RKO (cell line): ENCODE data around the gene GPRC6A.

Experiments used
- DNase-seq: peaks from one replicate; pipeline ENCODE4 v3.0.0-alpha.2; 2016; ENCODE audit warnings: low spot score

Gene GPRC6A

DNA sequence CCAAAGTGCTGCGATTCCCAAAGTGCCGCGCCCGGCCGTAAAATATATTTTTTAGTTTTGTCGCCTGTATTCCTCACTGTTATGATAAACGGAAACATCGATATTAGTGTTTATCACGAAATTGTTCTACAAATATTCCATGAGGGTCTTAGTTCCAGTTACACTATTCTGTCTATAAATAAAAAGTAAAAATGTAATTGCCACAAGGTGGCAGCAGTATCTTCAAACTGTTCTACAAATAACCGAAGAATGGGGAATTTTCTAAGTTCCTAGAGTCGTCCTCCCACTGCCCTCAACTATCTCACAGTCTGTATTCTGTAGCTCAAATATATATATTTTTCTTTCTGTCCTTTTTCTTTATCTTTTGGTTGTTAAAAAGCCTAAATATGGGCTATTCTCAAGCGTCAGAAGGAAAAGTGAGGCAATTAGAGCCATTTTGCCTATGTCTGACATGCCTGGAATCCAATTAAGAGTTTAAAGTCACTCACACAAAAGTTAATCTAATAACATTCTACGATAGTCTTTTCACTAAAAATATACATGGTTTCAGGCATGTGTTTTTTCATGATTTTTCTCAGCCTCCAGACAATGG is 49.2 kb downstream of the GPRC6A start:
- DNase-seq: peak; percentile 79

DNA sequence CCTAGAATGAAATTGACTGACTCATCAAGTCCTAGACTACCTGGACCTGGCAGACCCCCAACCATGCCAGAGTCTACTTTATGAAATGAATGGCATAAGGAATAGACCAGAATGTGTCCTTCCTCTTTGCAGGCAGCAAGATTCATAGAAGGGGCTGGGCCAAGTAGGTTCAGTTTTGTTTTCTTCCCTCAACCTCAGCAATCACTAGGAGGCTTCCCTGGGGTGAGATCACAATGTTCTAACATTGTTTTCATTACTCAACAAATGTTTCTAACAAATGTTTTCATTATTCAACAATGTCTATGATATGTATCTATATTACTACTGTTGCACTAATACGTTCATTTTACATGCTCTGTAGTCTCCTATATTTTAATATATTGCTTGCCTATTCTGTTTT is 55.0 kb downstream of the GPRC6A start:
- DNase-seq: no peak

DNA sequence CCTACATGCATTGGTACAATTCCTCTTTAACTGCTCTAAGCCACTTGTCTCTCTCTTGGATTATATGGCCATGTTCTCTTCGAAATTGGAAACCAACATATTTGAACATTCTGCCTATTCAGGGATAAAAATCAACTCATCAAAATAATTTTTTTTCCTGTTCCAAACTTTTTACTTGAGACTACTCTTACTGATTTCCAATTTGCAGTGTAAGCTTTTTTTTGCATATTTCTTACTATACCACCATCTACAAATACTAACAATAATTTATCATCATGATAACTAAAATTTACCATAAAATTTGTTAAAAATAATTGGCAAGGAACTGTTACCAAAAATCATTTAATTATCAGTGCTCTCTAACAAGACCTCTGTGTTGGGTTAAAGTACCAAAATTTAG is 56.4 kb downstream of the GPRC6A start:
- DNase-seq: no peak

DNA sequence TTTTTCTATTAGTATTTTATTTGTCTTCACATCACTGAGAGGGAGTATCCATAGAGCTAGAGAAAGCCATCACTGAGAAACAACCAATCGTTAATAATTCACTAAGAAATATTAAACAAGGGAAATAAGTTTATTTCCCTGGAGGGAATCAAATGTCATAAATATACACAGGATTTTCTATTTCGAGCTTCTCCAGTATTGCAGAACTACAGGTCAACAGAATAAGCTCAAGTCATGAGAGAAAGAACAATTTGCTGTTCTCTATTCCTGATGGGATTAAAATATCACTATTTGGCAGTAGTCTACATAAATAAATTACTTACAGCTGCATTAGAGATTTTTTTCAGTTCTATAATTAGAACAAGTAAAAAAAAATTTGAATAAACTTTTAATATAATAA is 61.2 kb downstream of the GPRC6A start:
- DNase-seq: no peak

DNA sequence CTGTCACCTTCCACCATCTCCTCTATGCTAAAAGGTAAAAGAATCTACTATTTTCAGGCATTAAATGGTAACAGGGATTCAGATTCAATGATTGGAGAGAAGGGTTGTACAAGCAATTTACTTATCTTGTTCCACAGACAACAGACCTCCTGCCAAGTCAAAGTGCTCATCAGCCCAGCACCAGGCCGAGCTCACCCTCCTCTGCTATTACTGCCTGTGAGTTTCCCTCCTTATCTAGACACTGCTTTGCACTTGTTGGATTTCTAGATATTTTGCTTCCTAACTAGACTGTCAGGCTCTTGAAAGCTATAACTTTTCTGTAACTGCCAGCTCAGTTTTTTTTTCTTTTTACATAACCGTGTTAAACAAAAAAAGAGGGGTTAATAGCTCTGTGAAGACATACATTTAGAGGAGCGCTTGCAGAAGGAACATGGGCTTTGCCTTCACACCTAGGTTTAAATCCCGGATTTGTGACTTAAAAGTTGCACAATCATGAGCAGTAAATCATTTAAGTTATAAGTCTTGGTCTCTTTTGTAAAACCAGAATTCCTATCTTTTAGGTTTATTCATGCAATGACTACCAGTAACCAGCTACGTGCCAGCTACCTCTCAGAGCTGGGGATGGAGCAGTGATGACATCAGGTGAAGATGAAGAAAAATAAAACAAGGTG is 62.2 kb downstream of the GPRC6A start:
- DNase-seq: no peak

DNA sequence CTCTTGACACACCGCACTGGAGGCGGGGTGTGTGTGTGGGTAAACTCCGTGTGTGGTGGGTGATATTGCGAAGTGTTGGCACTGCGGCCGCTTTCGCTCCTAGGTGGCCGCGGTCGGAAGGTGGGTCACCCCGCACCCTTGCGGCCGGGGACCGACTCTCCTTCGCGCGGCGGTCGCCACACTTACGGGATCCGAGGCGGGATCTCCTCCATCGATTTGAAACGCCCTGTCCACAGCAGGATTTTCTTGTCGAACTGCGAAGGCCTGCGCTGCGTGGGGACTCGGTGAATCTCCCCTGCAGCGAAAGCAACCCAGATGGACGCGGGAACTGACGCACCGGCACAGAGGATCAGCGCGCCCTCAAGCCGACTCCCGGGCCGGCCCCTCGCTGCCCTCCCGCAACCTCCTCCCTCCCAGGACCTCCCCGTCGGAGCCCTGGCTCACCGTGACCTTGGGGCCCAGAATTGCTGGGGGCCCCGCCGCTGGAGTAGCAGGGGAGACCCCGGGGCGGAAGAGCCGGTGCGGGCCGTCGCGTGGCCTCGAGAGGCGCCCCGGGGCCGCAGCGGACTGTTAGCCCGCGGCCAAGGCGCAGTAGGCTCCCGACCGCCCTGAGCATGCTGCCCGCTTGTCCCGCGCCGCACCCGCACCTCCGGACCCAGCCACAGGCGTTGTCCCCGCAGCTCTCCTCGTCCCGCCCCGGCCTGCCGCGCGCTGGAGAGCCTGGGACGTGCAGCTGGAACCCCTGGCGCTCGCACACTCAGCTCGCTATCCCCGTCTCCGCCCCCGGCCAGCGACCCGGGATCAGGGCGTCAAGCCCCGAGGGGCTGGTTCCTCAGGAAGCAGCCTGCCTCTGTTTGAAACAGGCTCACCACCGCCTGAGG is 63.7 kb downstream of the GPRC6A start, which contains the start of gene FAM162B:
Gene FAM162B (minus strand): TSS at position 759 of the 881 bp plus-strand sequence. CDS start 143 bp downstream, at position 616.
- no peak for DNase-seq

DNA sequence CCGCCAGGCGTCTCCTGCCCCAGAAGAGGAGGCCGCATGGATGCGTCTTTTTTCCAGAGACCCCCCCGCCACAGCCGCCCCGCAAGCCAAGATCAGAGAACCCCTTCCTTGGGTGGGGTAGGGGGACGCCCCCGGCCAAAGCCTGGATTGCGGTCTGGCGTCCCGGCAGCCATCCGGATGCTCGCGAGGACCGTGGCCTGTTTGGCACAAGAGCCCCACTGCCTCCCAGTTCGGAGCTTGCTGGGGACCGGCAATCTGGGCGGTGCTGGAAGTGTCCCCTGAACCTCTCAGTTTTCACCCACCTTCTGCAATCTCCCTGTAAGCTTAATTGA is 64.3 kb downstream of the GPRC6A start:
- DNase-seq: no peak

DNA sequence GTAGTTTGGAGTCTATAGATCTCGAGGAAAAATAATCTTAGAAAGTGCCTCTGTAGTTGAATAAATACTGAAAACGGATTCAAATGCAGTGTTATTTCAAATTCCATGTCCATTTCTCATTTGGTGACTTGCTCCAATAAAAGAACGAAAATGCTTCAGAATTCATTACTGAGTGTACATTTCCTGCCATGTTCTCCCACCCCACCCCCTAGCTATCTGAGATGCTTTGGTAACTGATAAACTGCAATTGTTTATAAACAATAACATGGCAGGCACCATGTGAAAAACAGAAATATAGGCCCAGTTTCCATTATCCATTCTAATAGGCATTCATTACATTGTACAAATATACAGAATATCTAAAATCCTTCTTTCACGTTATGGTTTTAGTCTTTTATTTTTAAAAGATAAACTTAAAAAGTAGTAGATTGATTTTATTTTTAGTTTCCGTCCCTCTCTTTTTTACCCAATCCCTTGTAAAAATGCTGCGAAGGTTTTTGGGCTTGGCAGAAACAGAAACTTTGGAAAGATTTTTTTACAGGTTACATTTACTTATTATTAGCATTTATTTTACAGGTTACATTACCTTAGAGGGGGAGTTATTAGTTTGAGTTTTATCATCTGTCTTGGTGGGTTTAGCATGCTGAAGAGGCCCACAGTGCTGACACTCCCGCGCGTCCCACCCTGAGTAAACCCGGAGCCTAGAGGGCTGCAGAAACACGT is 64.8 kb downstream of the GPRC6A start:
- DNase-seq: no peak

DNA sequence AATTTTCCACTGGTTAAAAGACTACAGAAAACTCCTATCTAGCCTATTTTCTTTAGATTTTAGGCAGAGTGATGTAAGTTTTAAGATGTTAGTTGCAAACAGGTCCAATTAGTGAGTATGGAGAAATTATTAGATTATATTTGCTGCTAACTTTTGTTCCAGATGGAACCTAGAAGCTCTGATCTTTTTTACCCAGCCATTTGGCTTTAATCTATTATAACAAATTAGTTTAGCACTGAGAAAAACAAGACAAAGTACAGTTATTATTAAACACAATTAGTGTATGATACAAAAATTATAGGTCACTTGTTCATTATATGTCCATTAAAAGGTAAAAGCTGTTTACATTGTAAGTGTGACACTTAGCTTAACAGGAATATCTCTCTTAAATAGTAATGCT is 65.8 kb downstream of the GPRC6A start:
- no peak for DNase-seq

DNA sequence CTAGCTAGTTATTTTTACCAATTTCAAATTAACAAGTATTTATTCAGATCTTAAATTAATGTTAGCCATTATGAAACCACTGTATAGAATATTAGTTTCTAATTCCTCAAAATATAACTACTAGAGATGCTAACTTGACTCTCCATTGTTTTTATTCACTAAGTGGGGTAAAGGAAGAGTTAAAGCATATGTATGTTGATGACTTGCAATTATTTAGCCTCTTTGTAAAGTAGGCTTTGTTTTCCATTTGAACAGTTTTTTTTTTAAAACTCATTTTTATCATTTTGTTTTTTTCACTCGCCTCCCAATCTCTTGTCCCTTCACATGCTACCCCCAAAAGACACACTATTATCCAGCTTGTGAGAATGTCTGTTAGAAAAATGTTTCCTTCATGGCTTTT is 66.6 kb downstream of the GPRC6A start:
- DNase-seq: no peak

DNA sequence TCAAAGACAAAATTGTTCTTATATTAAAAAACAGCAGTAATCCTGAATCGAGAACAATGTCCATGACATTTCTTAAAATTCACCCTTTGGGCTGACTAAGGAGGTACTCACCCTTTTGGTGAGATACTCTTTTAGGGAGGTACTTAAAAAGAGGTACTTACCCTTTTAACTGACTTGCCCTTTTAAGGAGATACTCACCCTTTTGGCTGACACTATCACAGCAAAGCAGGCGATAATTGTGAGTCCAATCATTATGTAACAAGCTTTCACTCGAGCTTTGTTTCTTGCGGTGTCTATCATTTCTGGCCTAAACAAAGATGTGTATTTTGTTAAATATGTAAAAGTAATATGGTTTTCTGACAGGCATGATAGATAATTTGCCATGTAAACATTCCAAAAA is 67.1 kb downstream of the GPRC6A start:
- DNase-seq: peak; percentile 50

DNA sequence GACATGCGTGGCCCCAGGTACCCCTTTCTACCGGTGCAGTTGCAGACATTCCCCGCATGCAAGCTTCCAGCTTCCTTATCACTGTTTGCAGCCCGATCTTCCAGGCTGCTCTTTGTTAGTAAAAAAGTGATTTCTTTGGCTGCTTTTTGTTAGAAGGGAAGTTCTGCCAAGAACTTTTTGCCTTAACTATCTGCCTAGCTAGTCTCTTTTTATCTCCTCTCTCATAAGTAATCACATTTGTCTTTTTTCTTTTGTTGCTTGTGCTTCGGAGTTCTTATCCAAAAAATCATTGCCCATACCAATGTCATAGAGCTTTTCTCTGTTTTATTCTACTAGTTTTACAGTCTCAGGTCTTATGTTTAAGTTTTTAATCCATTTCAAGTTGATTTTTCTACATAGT is 83.7 kb downstream of the GPRC6A start:
- DNase-seq: no peak
